BE2C (cell line): Measurements from ENCODE around the gene DCLK2.

Experiments used
- DNase-seq: peaks from one replicate; pipeline ENCODE4 v3.0.0-alpha.2; 2020
- H3K27me3 ChIP-seq: fragments of 250-450 bp; sonication (Bioruptor Pico); 2 replicates; pipeline ENCODE4 v1.5.1; 2020; ENCODE audit warnings: mild to moderate bottlenecking
- H3K36me3 ChIP-seq: fragments of 250-450 bp; sonication (Bioruptor Pico); 2 replicates; pipeline ENCODE4 v1.5.1; 2020; ENCODE audit warnings: mild to moderate bottlenecking
- H3K4me1 ChIP-seq: fragments of 250-450 bp; sonication (Bioruptor Pico); 2 replicates; pipeline ENCODE4 v1.5.1; 2020
- H3K4me3 ChIP-seq: 2 replicates; pipeline ENCODE4 v1.5.1; 2011; ENCODE audit warnings: low read depth, low read length
- H3K9me3 ChIP-seq: fragments of 250-450 bp; sonication (Bioruptor Pico); 2 replicates; pipeline ENCODE4 v1.5.1; 2020
- CTCF ChIP-seq: IDR thresholded peaks from 2 replicates; pipeline ENCODE4 v1.5.1; 2012; ENCODE audit warnings: mild to moderate bottlenecking, low read depth, low read length

Gene DCLK2

DNA sequence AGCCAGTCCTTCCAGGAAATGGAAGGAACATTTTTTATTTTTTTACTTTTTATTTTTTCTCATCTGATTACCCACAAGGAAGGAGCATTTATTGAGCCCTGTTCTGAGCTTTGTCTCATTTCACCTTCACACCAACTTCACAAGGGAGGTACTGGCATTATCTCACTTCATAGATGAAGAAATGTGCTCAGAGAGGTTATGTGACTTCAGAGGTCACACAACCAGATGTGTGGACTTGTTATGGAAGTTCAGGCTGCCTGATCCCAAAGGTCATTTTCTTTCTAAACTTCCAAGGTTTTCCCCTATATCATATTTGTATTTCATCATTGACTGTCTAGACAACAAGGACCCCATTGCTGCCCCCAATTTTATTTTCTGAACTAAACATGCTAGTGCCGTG is 160.3 kb downstream of the DCLK2 start:
- Histone ChIP-seq H3K4me3 (no peak overlapping the region), H3K4me1 (peaks cover 9% of the 10 kb centered on the region; the same call in 1 of the 2 replicates), H3K27me3 (no peaks in the 10 kb centered on the region), H3K9me3 (no peaks in the 10 kb centered on the region), H3K36me3 (no peaks in the 10 kb centered on the region)
- TF ChIP-seq CTCF, result no peak
- no peak for DNase-seq

DNA sequence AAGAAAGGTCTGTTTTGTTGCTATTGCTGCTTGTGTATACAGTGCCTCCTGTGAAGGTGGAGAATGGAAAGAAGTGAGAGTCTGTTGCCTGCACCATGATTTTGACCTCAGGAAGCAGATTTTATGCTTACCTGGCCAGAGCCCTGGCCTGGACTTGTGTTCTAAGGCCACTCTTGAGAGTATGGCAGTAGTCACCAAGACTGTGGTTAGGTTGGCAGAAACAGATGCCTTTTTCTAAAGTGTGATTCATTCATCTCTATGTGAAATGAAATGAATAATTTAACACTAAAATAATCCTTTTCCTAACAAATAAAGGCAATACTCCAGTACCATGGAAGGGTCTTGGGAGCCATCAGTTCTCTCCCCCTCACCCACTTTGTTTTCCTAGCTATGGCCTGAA is 161.8 kb downstream of the DCLK2 start:
- Histone ChIP-seq H3K36me3 (no peaks in the 10 kb centered on the region), H3K27me3 (no peaks in the 10 kb centered on the region), H3K4me1 (peaks cover 9% of the 10 kb centered on the region; the same call in 1 of the 2 replicates), H3K4me3 (no peak overlapping the region), H3K9me3 (no peaks in the 10 kb centered on the region)
- TF ChIP-seq CTCF, result no peak
- no peak for DNase-seq

DNA sequence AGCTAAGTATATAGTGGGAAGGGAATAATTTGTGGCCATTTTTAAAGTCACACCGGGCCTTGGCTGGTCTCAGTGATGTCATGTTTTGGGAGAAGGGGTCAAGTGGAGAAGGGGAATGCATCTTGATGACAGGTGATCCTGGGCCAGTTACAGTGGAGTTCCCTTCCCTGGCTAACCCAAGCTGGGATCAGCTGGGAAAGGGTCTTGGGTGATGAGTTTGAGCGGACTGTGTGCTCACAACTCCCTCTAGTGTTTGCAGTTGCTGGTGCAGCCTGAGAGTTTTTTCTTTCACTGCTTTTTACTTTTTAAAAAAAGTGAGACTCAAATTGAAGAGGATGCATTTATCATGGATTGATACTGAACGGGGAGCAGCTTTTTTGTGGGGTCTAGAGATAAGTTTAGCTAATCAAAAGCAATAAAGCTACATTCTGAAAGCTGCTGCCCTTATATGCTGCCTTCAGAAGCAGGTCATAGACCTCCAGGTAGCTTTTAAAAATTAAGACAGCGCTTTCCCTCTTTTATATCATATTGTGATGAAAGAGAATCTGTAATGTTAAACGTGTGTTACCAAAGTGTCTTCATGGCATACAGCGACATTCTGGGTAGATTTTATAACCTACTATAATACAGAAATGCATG is 164.7 kb downstream of the DCLK2 start:
- peaks cover 4% of the 10 kb centered on the region; the same call in 1 of the 2 replicates for H3K4me1 ChIP-seq
- peak; percentile 97 for TF ChIP-seq CTCF
- peak; percentile 50 for DNase-seq
- H3K36me3 ChIP-seq, result no peaks in the 10 kb centered on the region
- no peak overlapping the region for H3K4me3 ChIP-seq
- no peaks in the 10 kb centered on the region for H3K27me3 ChIP-seq
- H3K9me3 ChIP-seq, result no peaks in the 10 kb centered on the region

GRCh38 chr4:150243932-150244331 is 165.7 kb downstream of the DCLK2 start:
- Histone ChIP-seq H3K9me3 (no peaks in the 10 kb centered on the region), H3K4me3 (no peak overlapping the region), H3K4me1 (peaks cover 4% of the 10 kb centered on the region; the same call in 1 of the 2 replicates), H3K27me3 (no peaks in the 10 kb centered on the region), H3K36me3 (no peaks in the 10 kb centered on the region)
- no peak for DNase-seq
- no peak for TF ChIP-seq CTCF

- DNase-seq, result no peak
- H3K9me3 ChIP-seq, result no peaks in the 10 kb centered on the region
- H3K36me3 ChIP-seq, result no peaks in the 10 kb centered on the region
- H3K27me3 ChIP-seq, result no peaks in the 10 kb centered on the region
- no peak for TF ChIP-seq CTCF
- no peak overlapping the region for H3K4me3 ChIP-seq
- H3K4me1 ChIP-seq, result peaks cover 4% of the 10 kb centered on the region; the same call in 1 of the 2 replicates
Measured at GRCh38 chr4:150244600-150244999, 166.4 kb downstream of the DCLK2 start.

DNA sequence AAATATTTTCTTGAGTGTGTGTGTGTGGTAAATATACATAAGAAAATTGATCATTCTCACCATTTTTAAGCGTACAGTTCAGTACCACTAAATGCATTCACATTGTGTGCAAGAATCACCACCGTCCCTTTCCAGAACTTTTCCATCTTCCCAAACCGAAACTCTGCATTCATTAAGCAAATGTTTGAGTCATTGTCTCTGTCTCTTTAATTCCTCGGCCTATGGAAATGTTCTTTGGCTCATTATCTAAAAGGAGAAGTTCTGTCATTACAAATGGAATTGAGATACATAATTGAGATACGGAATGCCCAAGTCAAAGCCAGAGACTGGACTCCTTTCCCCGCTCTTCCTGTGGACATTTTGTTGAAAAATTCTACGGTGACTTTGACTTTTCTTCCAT is 168.9 kb downstream of the DCLK2 start:
- Histone ChIP-seq H3K4me3 (no peak overlapping the region), H3K9me3 (no peaks in the 10 kb centered on the region), H3K27me3 (no peaks in the 10 kb centered on the region), H3K4me1 (peaks cover 6% of the 10 kb centered on the region; the same call in 1 of the 2 replicates), H3K36me3 (no peaks in the 10 kb centered on the region)
- TF ChIP-seq CTCF, result no peak
- DNase-seq, result no peak
